Activated CD8-positive, alpha-beta memory T cell treated with anti-CD3 and anti-CD28 coated beads, Interleukin-2, amount 50 U/mL, for 24 hours (primary cell): Measurements from ENCODE around the gene ERBB4.

ENCODE experiments used
- DNase-seq: peaks from one replicate; pipeline ENCODE4 v3.0.0-alpha.2; 2020; ENCODE audit errors: extremely low read depth

Gene ERBB4

GRCh38 chr2:212428681-212429478 lies 109.7 kb downstream of the ERBB4 start:
- no peak for DNase-seq

GRCh38 chr2:212427638-212428037 lies 111.0 kb downstream of the ERBB4 start:
- DNase-seq = no peak

GRCh38 chr2:212426637-212427412 lies 111.8 kb downstream of the ERBB4 start:
- no peak for DNase-seq

- DNase-seq = no peak
Observed at GRCh38 chr2:212424082-212424481, 114.5 kb downstream of the ERBB4 start.

GRCh38 chr2:212423089-212423488 lies 115.5 kb downstream of the ERBB4 start:
- DNase-seq = no peak

GRCh38 chr2:212421556-212422334 lies 116.9 kb downstream of the ERBB4 start:
- DNase-seq = no peak

GRCh38 chr2:212416086-212416485 lies 122.5 kb downstream of the ERBB4 start:
- no peak for DNase-seq

- DNase-seq = no peak
Observed at GRCh38 chr2:212414767-212415211, 123.8 kb downstream of the ERBB4 start.

- DNase-seq = no peak
Observed at GRCh38 chr2:212409560-212409959, 129.0 kb downstream of the ERBB4 start.

GRCh38 chr2:212408524-212408923 lies 130.1 kb downstream of the ERBB4 start:
- no peak for DNase-seq

GRCh38 chr2:212406716-212407115 lies 131.9 kb downstream of the ERBB4 start:
- DNase-seq = no peak

GRCh38 chr2:212402316-212402715 lies 136.3 kb downstream of the ERBB4 start:
- no peak for DNase-seq

GRCh38 chr2:212398316-212398715 lies 140.3 kb downstream of the ERBB4 start:
- no peak for DNase-seq

- no peak for DNase-seq
Observed at GRCh38 chr2:212392544-212392943, 146.1 kb downstream of the ERBB4 start.

- no peak for DNase-seq
Observed at GRCh38 chr2:212392043-212392442, 146.6 kb downstream of the ERBB4 start.

- DNase-seq = no peak
Observed at GRCh38 chr2:212387146-212387545, 151.5 kb downstream of the ERBB4 start.

GRCh38 chr2:212385241-212385640 lies 153.4 kb downstream of the ERBB4 start:
- no peak for DNase-seq

GRCh38 chr2:212384027-212384426 lies 154.6 kb downstream of the ERBB4 start:
- no peak for DNase-seq

GRCh38 chr2:212381428-212382102 lies 157.0 kb downstream of the ERBB4 start:
- no peak for DNase-seq

- no peak for DNase-seq
Observed at GRCh38 chr2:212379103-212379502, 159.5 kb downstream of the ERBB4 start.

- DNase-seq = no peak
Observed at GRCh38 chr2:212367431-212367830, 171.2 kb downstream of the ERBB4 start.
